Esophagus muscularis mucosa (tissue), 4 donors: ENCODE data around the gene TMEM175.

Source experiments
- CTCF ChIP-seq, 3 experiments: fragments of 200-600 bp in 2 of 3; fragments of 450-650 bp in 1 of 3; sonication (generic) in 2 of 3; IDR thresholded peaks; one replicate each; pipeline ENCODE4 v1.5.1; 2017 to 2019; ENCODE audit warnings: antibody characterized with exemption in 3 of 3, mild to moderate bottlenecking in 2 of 3, moderate library complexity in 1 of 3
- EP300 ChIP-seq: sonication (generic); formaldehyde crosslinking; IDR thresholded peaks from one replicate; pipeline ENCODE4 v1.6.1; 2017; ENCODE audit warnings: antibody characterized with exemption
- POLR2A ChIP-seq: fragments of 450-650 bp; IDR thresholded peaks from one replicate; pipeline ENCODE4 v1.6.1; 2017; ENCODE audit warnings: antibody characterized with exemption, moderate library complexity, mild to moderate bottlenecking, low read depth
- POLR2AphosphoS5 ChIP-seq, 2 donors: sonication (generic); formaldehyde crosslinking; IDR thresholded peaks; one replicate each; pipeline ENCODE4 v1.6.1; 2017; ENCODE audit warnings: antibody characterized with exemption in 2 of 2

- no peak for TF ChIP-seq POLR2AphosphoS5 (IDR thresholded peaks at IDR 0.05)
- no peak for TF ChIP-seq CTCF (IDR thresholded peaks at IDR 0.05)
- no peak for TF ChIP-seq POLR2A
- no peak for TF ChIP-seq EP300
Observed at GRCh38 chr4:907103-907400, 25.2 kb upstream of the TMEM175 start.
